ENCODE measurements around the gene SFT2D2. TPM values are rescaled to one million over a fixed set of nuclear protein-coding genes. Genes with fewer than 3 reads are reported as not detected.

SFT2D2 gene
- total RNA-seq, 1 donor from 2014 or later: 36.8 TPM

DNA sequence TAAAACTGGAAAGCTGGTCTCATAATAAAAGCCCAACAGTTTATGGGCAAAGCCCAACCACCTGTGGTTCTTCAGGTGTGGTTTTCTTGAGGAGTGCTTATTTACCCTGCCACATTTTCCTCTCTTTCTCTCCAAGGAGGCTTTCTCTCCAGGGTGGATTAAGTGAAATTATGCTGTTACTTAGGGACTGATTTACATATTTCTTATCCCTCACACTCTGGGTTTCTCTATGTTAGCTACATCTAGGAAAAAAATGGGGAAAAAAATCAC lies 59.7 kb downstream of the SFT2D2 start:
- peaks cover 14% of the 10 kb centered on the region for H3K4me1 Mint-ChIP-seq (ENCODE audit: unreplicated experiment)
- H3K4me3 Mint-ChIP-seq (ENCODE audit: unreplicated experiment): no peak overlapping the region
- TF ChIP-seq, protein P1, sequence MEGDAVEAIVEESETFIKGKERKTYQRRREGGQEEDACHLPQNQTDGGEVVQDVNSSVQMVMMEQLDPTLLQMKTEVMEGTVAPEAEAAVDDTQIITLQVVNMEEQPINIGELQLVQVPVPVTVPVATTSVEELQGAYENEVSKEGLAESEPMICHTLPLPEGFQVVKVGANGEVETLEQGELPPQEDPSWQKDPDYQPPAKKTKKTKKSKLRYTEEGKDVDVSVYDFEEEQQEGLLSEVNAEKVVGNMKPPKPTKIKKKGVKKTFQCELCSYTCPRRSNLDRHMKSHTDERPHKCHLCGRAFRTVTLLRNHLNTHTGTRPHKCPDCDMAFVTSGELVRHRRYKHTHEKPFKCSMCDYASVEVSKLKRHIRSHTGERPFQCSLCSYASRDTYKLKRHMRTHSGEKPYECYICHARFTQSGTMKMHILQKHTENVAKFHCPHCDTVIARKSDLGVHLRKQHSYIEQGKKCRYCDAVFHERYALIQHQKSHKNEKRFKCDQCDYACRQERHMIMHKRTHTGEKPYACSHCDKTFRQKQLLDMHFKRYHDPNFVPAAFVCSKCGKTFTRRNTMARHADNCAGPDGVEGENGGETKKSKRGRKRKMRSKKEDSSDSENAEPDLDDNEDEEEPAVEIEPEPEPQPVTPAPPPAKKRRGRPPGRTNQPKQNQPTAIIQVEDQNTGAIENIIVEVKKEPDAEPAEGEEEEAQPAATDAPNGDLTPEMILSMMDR (IDR thresholded peaks at IDR 0.05; ENCODE audit: unreplicated experiment): no peak
- no peak for DNase-seq (ENCODE audit: low spot score)
- no peaks in the 10 kb centered on the region for H3K9me3 Mint-ChIP-seq (ENCODE audit: unreplicated experiment)
- no peak overlapping the region for H3K27ac Mint-ChIP-seq (ENCODE audit: unreplicated experiment)
- H3K36me3 Mint-ChIP-seq (ENCODE audit: low read depth, unreplicated experiment): no peaks in the 10 kb centered on the region
- peaks cover 1% of the 10 kb centered on the region for H3K27me3 Mint-ChIP-seq (ENCODE audit: unreplicated experiment)

DNA sequence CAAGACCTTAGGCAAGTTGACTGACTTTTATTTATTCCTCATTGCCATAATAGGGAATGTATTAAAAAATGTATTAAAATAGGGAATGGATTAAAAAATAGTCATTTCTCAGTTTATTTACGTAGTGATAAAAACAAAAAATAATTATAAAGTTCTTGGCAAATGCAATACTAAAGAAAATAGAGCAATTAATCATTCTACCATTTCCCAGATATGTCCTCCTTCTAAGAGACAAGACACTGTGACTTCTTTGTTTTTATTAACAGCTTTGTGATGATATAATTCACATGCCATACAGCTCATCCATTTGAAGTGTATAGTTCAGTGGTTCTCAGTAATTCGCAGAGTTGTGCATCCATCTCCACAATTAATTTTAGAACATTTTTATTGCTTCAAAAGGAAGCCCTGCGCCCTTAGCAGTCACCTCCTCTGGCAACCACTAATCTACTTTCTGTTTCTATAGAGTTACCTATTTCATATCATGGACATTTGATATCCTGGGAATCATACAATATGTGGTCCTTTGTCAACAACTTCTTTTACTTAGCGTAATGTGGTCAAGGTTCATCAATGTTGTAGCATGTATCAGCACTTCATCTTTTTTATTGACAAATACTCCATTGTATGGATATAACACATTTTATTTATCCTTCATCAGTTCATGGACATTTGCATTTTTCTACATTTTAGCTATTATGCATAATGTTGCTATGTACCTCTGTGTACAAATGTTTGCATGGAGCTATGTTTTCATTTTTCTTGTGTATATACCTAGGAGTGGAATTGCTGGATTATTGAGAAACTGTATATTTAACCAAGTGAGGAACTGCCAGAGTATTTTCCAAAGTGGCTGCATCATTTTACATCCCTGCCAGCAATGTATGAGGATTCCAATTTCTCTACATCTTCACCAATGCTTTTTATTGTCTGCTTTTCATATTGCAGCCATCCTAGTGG lies 60.4 kb downstream of the SFT2D2 start:
- H3K36me3 Mint-ChIP-seq (ENCODE audit: low read depth, unreplicated experiment): no peaks in the 10 kb centered on the region
- H3K4me3 Mint-ChIP-seq (ENCODE audit: unreplicated experiment): no peak overlapping the region
- H3K4me1 Mint-ChIP-seq (ENCODE audit: unreplicated experiment): peaks cover 14% of the 10 kb centered on the region
- TF ChIP-seq, protein P1 (IDR thresholded peaks at IDR 0.05; ENCODE audit: unreplicated experiment): no peak
- H3K27me3 Mint-ChIP-seq (ENCODE audit: unreplicated experiment): peaks cover 1% of the 10 kb centered on the region
- no peak for DNase-seq (ENCODE audit: low spot score)
- no peaks in the 10 kb centered on the region for H3K9me3 Mint-ChIP-seq (ENCODE audit: unreplicated experiment)
- H3K27ac Mint-ChIP-seq (ENCODE audit: unreplicated experiment): no peak overlapping the region

DNA sequence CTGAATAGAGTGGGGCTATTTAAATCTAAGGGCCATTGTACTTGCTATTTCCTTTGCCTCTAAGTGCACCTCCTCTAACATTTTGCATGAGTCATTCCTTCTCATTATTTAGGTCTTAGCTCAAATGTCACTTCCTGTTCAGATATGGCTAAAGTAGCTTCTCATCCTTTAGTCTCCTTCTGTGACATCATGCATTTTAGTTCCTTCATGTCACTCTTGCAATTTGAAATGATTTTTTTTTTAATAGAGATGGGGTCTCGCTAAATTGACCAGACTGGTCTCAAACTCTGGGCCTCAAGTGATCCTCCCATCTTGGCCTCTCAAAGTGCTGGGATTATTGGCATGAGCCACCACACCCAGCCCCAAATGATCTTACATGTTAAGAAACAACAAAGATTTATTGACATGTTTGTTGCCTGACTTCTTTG lies 61.4 kb downstream of the SFT2D2 start:
- H3K4me1 Mint-ChIP-seq (ENCODE audit: unreplicated experiment): peaks cover 14% of the 10 kb centered on the region
- H3K4me3 Mint-ChIP-seq (ENCODE audit: unreplicated experiment): no peak overlapping the region
- DNase-seq (ENCODE audit: low spot score): no peak
- H3K9me3 Mint-ChIP-seq (ENCODE audit: unreplicated experiment): no peaks in the 10 kb centered on the region
- TF ChIP-seq, protein P1 (IDR thresholded peaks at IDR 0.05; ENCODE audit: unreplicated experiment): no peak
- no peaks in the 10 kb centered on the region for H3K36me3 Mint-ChIP-seq (ENCODE audit: low read depth, unreplicated experiment)
- H3K27ac Mint-ChIP-seq (ENCODE audit: unreplicated experiment): no peak overlapping the region
- H3K27me3 Mint-ChIP-seq (ENCODE audit: unreplicated experiment): peaks cover 1% of the 10 kb centered on the region

DNA sequence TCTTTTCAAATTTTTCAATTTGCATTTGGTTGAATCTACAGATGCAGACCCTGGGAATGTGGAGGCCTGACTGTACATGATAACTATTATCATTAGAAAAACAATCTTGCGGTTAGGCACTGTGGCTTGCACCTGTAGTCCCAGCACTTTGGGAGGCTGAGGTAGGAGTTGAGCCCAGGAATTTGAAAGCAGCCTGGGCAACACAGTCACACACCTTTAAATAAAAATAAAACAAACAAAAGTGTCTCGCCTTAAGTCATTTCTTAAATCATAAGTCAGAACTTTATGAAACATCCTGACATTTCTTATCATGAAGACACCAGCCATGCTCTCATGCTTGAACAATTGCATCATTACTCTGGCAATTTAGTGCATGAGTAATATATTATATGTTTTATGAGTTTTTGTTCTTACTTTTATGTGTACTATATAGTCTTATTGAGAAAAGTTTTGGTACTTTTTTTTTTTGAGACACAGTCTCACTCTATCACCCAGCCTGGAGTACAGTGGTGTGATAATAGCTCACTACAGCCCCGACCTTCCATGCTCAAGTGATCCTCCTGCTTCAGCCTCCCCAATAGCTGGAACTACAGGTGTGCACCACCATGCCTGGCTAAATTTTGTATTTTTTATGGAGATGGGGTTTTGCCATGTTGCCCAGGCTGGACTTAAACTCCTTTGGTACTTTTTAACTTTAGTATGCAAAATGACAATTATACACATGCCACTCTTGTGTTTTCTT lies 62.7 kb downstream of the SFT2D2 start:
- H3K4me1 Mint-ChIP-seq (ENCODE audit: unreplicated experiment): peaks cover 13% of the 10 kb centered on the region
- peaks cover 1% of the 10 kb centered on the region for H3K27me3 Mint-ChIP-seq (ENCODE audit: unreplicated experiment)
- no peaks in the 10 kb centered on the region for H3K9me3 Mint-ChIP-seq (ENCODE audit: unreplicated experiment)
- TF ChIP-seq, protein P1 (IDR thresholded peaks at IDR 0.05; ENCODE audit: unreplicated experiment): no peak
- DNase-seq (ENCODE audit: low spot score): no peak
- H3K4me3 Mint-ChIP-seq (ENCODE audit: unreplicated experiment): no peak overlapping the region
- H3K36me3 Mint-ChIP-seq (ENCODE audit: low read depth, unreplicated experiment): no peaks in the 10 kb centered on the region
- no peak overlapping the region for H3K27ac Mint-ChIP-seq (ENCODE audit: unreplicated experiment)
